ENCODE data around the gene CRABP1.

The CRABP1 gene

DNA sequence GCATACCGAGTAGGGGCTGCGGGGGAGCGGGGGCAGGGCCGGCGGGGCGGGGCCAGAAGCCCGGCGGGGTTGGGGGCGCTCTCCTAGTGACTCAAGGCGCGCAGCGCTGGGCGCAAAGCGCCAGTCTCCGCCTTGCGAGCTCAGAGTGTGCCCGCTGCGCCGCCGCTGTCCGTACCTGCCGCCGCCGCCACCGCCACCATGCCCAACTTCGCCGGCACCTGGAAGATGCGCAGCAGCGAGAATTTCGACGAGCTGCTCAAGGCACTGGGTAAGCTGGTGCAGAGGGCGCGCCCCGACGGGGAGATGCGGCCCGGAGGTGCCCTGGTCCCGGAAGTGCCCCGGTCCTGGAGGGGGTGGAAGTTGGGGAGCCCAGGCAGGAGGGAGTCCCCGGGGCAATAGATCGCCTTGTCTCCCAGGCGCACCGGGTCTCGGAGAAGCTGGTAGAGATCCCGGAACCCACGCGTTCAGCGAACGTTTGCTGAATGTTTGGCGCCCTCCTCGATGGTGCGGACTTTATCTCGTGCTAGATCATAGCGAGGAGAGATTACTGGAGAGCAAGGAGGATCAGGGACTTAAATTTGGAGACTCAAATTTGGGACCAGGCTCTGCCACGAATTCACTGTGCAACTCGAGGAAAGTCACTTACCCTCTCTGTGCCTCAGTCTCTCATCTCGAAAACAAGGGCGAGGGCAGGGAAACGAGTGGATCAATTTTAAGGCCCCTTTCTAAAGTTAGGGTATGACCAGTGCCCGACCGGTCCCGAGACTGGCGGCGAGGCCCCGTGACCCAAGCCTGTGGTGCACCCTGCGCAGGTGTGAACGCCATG lies at the start of gene CRABP1:
Gene CRABP1 (plus strand): TSS at position 123 of the 826 bp plus-strand sequence. CDS start 76 bp downstream, at position 199.
- no peak for DNase-seq (ENCODE audit: low read depth, low spot score)

DNA sequence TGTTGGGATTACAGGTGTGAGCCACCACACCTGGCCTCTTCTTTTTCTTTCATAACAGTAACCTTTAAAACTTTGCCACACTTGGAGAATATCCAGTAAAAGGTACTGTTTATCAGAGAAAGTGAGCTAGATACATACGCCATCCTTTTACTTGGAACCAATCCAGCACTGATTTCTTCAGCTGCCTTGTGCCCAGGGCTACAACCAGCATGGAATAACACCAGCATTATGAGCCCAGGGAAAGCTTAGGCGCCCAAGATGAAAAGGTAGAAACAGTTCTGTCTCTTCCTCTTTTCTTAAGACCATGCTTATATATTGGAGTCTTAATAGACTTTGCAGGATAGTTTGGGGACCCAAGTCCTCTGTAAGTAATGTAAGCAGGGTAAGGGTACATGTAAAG lies 49.1 kb upstream of the CRABP1 start:
- no peak for DNase-seq (ENCODE audit: low read depth, low spot score)

DNA sequence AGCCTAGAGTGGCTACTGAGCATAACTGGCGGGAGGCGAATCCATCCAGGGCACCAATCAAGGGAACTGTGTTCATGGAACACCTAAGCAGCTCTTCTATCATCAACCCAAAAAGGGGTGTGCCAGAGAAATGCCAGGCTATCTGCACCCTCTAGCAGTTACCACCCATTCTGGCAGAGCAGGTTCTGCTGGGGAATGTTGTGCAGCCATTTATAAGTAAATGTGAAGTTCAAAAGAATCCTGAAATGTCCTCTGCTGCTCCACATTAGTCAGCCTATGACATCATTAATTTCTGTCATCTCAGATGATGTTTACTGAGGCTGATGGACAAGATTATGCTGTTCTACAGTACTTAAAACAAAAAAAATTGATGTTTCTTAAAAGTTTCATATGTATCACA lies 48.5 kb upstream of the CRABP1 start:
- no peak for DNase-seq (ENCODE audit: low read depth, low spot score)

DNA sequence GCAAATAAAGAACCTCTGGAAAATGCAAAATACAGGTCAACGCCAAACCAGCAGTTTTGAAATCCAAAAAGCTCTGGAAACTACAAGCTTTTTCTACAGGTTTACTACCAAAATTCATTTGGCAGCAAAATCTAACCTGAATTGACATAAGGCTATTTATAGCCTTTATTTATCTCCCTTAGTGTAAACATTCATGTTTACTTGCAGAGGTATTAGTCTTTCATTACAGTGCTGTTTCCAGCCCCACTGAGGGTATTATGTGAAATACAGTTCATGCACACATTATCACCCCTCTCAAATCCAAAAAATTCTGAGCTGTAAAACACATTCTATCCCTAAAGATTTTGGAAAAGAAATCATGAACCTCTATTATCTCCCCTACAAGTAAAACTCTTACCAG lies 47.9 kb upstream of the CRABP1 start:
- DNase-seq (ENCODE audit: low read depth, low spot score): no peak

DNA sequence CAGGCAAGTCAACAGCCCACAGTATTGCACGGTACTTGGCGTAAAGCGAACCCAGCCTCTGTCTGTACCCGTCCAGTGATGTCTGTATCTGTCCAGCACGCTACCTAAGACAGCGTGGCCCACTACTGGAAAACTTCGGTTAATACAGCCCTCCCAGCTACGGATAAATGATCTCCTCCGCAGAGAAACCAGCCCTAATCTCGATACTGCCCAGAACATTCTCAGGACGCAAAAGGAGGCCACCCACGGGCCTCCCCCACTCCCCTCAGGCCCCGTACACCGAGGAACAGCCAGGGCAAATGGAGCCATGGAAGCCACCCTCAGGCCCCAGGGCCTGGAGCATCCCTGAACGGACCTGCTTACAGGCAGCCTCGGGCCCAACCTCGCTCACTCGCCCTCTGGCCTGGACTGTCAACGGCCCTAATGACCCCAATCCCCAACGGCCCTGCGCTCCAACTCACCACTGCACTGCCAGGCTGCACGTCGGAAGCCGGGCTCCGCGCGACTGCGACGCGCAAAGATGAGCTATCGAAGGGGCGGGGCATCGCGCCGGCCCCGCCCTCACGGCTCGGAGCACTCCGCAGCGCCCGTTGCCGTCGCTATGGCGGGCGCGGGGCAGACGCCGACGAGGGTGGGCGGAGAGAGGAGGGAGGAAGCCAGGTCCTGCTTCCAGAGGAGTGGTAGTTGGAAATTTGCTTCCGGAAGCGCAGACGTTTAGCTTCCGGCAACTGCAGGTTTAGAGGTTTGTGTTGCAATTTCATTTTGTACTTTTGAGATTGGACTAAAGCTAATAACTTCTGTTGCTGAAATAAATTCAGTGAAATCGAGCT lies 40.8 kb upstream of the CRABP1 start, which contains the start of gene SKIC8:
Gene SKIC8 (minus strand): TSS at position 509 of the 830 bp plus-strand sequence. CDS start 3,923 bp downstream, outside the sequence.
- peak; percentile 98 for DNase-seq (ENCODE audit: low read depth, low spot score)

DNA sequence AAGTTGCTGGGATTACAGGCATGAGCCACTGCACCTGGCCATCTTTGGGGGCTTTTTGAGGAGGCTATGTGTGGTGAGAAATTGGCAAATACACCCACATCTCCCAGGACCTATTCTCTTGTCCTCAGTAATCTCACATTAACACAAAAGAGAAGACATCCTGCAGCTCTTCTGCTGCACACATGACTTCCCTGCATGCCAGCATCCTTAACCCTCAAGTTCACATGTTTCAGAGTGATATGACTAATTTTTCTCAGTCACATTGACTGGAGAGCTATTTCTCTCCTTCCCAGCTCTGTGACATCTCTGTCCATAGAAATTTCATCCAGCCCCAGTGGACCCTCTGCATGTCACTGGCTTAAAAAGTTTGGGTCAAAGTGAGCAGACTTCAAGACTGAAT lies 38.8 kb upstream of the CRABP1 start:
- DNase-seq (ENCODE audit: low read depth, low spot score): no peak

DNA sequence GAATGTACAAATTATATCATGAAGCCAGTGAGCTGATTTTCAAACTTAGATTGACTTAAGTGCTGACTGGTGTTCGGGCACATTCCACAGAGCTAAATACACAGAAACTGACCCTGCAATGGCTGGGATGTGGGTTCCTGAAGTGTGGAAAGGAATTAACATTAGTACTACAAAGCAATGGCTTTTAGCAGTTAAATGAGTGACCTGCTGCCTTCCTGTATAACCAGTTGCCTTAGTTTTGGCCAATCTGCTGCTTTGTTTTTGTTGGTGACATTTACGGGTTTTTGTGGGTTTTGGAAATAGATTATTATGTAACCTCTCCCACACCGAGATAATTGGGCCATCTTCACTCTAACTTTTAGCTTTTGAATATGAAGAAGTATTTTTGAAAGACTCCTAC lies 38.3 kb upstream of the CRABP1 start:
- DNase-seq (ENCODE audit: low read depth, low spot score): no peak

DNA sequence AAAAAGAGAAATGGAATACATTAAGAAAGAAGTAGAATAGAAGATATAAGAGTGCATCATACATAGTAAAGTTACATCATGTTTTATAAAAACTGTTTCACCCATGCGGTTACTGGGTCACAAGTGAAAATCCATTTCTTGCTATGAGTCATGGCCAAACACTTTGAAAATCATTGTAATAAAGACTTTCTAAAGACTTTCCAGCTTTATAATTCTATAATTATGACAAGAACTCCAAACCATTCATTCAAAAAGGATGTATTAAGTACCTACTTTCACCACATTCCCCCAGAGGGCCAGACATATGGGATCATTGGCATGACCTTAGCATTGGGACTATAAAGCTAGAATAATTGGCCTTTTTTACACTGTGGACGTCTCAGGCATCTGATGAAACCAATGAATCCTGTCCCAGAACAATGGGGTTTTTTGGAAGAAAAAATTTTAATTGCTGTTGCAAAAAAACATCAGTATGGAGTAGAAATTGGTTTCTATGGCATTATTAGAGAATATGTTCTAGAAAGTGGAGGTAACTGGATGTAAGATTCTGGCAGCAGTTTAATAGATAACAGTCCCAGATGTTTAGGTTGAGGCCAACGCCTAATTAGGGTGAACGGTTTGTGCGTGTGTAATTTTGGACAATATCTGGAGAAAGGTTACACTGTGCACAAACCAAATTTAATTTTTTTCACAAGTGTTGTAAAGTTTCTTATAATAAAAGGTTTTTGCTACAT lies 37.4 kb upstream of the CRABP1 start:
- no peak for DNase-seq (ENCODE audit: low read depth, low spot score)

DNA sequence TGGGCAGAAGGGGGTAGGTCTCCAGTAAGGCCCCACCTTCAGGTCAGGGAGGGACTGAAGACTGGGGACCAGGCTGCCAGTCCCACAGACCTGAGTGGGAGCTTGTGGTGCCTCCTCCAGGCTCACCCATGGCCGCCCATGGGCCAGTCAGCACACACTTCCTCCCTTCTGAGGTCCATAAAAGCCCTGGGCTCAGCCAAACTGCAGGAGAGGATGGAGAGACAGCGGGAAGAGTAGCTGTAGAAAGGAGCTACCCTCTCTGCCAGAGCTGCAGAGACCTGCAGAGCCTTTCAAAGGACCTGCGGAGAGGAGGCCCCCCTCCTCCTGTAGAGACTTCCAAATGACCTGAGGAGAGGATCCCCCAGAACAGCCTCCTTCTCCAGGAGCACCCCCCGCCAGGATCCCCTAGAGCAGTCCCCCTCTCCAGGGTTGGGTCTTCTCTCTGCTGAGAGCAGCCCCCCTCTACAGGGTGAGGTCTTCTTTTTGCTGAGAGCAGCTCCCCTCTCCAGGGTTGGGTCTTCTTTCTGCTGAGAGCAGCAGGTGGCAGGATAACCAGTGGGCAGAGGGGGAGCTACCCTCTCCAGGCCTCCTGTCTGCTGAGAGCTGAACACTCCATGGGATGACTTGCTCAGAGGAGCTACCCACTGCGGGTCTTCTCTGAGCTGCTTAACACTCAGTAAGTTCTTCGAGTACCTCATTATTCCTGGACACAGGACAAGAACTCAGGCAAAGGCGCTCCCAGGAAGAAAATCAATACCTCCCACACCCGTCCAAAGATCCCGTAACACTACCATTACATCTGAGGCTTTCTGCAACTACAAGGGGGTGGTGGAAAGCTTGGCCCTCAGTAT lies 35.7 kb upstream of the CRABP1 start:
- no peak for DNase-seq (ENCODE audit: low read depth, low spot score)

DNA sequence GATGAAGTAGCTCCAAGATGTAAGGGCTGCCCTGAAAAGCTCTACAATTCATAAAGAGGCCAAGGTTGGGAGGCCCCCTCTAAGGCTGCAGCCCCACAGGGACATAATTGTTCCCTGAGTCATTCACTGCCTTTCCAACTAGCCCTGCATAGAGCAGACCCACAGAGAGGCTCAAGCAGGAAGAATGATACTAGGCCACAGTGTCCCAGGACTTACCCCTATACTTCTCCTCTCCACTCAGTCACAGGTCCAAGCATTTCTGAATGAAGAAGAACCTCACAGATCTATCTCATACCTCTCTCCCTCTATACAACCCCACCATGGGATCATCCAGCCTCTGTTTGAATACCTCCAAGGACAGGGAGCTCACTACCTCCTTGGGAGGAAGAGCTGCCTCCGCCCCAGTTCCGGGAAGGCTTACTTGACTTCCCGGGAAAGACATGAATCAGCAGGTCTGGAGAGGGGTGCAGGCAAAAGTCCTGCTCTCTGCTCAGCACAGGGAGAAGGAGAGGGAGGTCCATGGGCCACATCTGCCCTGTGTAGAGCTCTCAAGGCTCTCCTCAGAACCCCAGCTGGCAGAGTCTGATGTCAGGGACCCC lies 33.9 kb upstream of the CRABP1 start:
- DNase-seq (ENCODE audit: low read depth, low spot score): no peak

DNA sequence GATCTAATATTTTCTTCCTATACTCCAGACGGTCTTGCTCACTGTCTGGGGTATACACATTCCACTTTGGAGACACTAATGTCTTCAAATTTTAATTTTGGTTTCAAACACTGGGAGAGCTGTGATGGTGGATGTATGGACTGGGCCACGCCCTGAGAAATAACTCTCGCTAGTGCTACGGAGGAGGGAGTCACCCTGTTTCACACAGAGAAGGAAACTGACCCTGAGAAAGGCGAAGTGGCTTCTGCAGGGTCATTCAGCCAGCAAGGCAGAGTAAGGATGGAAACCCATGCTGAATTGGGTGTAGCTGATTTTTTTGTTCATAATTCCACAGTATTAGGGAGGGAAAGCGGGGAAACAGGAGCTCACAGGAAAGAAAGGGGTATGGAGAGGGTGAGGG lies 32.2 kb upstream of the CRABP1 start:
- DNase-seq (ENCODE audit: low read depth, low spot score): no peak

DNA sequence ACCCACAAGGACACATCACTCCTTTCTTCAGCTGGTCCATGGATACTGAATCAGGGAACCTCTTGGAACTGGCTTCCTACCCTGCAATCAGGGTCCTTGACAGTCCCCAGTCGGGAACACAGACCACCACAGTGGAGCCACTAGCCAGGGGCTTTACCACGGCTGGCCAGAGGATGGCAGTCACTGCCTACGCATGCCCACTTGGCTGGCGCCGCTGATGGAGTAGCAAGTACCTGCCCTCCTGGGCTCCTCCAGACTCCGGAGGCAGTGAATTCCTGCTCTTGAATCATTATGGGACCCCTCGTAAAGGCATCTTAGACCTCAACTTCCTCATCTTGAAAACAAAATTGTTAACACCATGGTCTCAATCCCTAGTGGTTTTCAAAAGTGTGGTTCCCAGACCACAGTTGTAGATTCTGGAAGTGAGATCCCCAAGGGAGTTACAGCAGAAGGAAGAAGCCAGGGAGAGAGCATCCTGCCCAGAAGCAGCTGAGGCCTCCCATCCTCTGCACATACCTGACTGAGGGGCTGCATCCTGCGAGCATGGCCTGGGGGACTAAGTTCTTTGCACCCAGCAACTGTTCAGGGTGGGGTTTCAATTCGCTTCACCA lies 31.6 kb upstream of the CRABP1 start:
- DNase-seq (ENCODE audit: low read depth, low spot score): peak; percentile 87

DNA sequence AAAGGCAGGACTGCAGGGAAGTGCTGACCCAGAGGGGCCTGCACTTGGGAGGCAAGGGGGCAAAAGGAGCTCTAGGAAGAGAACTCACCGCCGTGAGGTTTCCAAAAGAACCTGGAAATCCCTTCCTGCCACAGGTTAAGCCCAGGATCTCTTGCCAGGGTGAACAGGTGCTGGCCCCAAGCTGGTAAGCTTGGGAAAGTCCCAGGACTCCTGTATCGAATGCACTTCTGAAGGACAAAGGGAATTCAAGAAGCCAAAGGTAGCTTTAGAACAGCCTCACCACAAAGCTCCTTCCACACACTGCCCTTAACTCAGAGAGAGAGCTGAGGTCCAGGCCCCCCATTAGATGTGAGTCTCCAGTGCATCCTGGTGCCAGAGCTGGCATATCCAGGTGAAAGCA lies 28.9 kb upstream of the CRABP1 start:
- no peak for DNase-seq (ENCODE audit: low read depth, low spot score)

DNA sequence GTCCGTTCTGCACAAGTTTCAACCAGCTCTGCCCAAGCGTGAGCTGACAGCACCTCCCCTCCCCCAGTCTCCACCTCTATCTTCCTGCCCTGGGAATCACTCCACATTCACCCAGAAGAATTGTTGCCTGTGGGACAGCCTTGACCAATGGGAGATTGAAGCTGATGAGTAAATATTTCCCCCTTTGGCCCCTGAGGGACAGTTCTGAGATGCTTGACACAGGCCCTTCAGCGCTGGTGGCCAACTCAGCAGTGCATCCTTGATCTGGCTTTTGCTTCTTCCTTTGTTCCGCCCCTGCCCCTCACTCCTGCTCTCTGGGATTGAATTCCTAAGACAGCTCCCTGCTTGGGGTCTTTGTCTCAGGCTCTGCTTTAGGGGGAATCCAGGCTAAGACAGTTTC lies 27.6 kb upstream of the CRABP1 start:
- DNase-seq (ENCODE audit: low read depth, low spot score): peak; percentile 84

DNA sequence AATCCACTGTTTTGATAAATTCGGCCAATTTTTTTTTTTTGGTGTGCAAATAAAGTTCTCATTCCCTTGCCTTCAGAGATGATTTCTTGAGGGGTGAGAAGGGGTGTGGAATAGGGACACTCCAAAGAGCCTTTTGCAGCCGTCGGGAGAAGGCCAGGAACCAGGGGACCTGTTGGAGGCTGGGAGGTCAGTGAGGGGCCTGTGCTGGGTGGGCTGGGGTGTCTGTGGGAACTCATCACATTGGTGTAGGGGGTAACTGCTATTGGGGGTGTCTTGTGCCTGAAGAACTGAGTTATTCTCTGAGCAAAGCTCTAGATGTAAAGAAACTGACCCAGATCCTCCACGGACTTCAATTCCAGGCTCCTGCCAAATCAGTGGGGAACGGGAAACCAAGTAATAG lies 27.2 kb upstream of the CRABP1 start:
- no peak for DNase-seq (ENCODE audit: low read depth, low spot score)

DNA sequence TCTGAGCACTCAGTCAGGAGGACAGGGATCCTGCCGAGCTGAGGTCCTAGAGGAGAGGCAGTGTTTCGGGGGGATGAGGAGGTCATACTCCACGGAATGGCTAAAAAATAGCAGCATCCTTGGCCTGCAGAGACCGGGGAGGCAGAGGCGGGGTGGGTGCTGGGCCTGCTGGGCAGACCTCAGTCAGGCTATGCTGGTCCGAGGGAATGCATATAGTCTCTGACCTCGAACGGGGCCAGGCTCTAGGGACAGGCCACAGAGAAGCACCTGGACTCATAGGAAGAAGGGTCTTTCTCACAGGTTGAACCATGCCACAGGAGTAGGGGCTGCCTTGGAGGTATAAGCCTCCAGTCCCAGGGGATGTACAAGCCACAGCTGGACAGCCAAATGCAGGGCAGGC lies 26.8 kb upstream of the CRABP1 start:
- DNase-seq (ENCODE audit: low read depth, low spot score): no peak

DNA sequence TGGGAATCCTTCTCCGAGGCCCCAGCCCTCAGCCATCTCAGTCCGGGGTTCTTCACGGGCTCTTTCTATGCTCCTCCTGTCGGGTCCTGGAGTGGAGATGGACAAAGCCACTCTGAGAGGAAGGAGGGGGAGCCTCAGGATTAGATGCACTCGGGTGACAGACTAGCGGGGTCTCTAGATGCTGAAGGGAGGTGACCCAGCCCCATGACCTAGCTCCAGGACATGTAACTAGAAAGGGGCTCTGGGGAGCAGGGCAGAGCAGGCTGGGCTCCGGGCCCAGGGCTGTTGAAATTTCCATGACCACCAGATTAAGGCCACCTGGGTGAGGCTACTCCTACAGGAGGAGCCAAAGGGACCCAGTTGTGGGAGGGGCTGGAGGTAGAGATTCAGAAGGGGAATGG lies 26.0 kb upstream of the CRABP1 start:
- DNase-seq (ENCODE audit: low read depth, low spot score): no peak

DNA sequence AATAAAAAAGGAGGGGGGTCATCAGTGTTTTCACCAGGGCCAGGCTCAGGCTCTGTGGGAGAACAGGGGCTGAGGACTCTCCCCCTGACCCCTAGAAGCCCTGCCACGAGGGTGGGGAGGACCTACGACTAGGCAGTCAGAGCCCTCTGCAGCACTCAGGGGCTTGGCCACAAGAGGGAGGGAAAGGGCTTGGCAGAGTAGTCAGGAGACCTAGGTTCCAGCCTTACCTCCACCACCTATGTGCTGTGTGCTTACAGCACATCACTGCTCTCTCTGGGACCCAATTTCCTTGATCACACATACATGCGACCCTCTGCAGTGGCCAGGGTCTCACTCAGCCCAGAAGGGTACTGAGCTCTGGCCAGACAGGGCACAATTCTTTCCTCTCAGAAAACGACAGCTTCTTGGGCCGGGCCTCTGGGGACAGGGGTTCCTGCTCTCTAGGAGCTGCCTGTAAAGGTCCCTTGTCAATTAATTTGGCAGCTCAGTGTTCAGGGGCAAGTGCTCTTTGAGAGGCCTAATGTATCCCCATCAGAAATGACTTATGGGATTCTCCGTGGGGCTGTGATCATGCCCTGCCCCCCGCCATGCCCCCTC lies 24.4 kb upstream of the CRABP1 start:
- peak; percentile 87 for DNase-seq (ENCODE audit: low read depth, low spot score)

DNA sequence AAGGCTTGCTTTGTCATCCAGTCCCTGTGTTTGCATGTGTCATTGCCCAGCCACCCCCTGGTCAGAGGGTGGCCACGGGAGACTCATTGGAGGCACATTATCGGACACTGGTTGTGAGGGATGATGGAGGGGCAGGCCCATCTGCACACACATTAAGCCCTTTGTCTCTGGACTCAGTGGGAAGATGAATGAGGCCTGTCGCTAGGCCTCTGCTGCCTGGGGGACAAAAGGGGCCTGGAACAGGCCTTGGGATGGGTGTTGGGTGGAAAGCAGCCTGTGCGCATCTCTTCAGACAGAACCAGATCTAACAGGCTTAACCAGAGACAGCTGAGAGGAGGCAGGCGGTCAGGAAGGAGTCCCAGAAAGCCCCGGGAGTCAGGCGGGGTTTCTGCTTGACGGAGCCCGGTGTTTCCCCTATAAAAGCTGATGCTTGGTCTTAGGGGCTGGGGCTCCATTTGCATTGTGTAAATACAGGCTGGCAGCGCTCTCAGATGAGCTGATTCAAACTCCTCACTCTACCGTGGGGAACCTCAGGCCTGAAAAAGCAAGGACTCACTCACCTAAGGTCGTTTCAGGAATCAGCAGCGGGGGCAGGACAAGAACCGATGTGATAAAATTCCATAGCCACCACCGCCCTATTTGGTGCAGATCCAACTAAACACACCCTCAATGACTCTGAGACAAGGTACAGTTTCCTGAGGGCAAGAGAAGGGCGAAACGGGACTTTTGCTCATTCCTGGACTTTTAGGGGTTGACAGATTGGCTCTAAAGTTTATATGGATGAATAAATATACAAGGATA lies 23.7 kb upstream of the CRABP1 start:
- peak; percentile 91 for DNase-seq (ENCODE audit: low read depth, low spot score)

Measured in ELF-1 (cell line).